ENCODE data around the gene ARHGAP18.

ARHGAP18 gene

GRCh38 chr6:129539032-129539431, 170.9 kb downstream of the ARHGAP18 start:
- TF ChIP-seq, protein P1, sequence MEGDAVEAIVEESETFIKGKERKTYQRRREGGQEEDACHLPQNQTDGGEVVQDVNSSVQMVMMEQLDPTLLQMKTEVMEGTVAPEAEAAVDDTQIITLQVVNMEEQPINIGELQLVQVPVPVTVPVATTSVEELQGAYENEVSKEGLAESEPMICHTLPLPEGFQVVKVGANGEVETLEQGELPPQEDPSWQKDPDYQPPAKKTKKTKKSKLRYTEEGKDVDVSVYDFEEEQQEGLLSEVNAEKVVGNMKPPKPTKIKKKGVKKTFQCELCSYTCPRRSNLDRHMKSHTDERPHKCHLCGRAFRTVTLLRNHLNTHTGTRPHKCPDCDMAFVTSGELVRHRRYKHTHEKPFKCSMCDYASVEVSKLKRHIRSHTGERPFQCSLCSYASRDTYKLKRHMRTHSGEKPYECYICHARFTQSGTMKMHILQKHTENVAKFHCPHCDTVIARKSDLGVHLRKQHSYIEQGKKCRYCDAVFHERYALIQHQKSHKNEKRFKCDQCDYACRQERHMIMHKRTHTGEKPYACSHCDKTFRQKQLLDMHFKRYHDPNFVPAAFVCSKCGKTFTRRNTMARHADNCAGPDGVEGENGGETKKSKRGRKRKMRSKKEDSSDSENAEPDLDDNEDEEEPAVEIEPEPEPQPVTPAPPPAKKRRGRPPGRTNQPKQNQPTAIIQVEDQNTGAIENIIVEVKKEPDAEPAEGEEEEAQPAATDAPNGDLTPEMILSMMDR (IDR thresholded peaks at IDR 0.05; ENCODE audit: low read depth, low read length, missing control alignments), result no peak
- no peak for DNase-seq (ENCODE audit: low read depth)

DNA sequence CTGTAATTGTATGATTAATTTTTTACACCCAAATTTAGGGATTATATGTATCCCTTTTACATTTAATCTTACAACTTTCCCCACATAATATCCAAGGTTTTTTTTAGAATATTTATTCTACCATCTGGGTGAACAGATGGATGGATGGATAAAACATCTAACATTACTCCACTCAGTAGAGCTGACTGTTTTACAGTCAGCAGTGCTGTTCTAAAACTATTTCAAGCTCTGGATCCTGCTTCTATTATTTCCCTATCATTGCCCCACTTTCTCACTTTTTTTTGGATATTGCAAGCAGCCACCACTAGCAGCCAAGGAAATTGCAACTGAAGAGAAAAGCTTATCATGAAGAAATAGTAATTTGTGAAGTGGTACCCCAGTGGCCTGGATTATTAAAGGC, 173.7 kb downstream of the ARHGAP18 start:
- H3K4me3 ChIP-seq (ENCODE audit: low read depth, low read length), result no peak overlapping the region
- TF ChIP-seq, protein P1 (IDR thresholded peaks at IDR 0.05; ENCODE audit: low read depth, low read length, missing control alignments), result no peak
- no peak for DNase-seq (ENCODE audit: low read depth)

More at GRCh38 chr6:129539032-129539431, 170.9 kb downstream of the ARHGAP18 start:
- H3K4me3 ChIP-seq (ENCODE audit: low read depth, low read length), result no peak overlapping the region

DNA sequence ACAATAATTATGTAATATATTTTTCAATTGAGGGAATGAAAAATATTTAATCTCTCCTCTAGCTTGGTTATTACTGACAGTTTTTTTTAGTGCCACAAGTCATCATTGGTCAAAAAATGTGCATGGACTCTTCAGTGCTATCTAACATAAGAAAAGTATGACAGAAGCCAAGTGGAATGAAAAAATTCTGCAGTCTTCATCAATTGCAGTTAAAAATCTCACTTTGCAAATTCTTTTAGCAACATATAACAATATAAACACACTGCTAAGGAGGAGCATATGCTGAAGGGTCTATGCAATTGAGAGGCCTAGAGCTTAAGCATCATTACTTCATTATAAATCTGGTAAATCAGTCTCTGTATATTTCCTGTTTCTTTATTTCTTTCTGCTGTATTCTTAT, 175.1 kb downstream of the ARHGAP18 start:
- DNase-seq (ENCODE audit: low read depth), result no peak
- H3K4me3 ChIP-seq (ENCODE audit: low read depth, low read length), result no peak overlapping the region
- TF ChIP-seq, protein P1 (IDR thresholded peaks at IDR 0.05; ENCODE audit: low read depth, low read length, missing control alignments), result no peak
